ENCODE results near the gene THRA.
A peak's percentile ranks its signal among the peaks of the same experiment; 100 is the strongest.

THRA gene

GRCh38 chr17:40100669-40101366, 38.1 kb downstream of the THRA start:
- DNase-seq: peak; percentile 99

- DNase-seq: no peak
Measured at GRCh38 chr17:40101367-40102210, 38.8 kb downstream of the THRA start.

GRCh38 chr17:40103071-40103661, 40.4 kb downstream of the THRA start:
- DNase-seq: no peak

GRCh38 chr17:40103688-40104087, 40.9 kb downstream of the THRA start:
- no peak for DNase-seq

GRCh38 chr17:40104594-40105486, 42.1 kb downstream of the THRA start:
- no peak for DNase-seq

- no peak for DNase-seq
Measured at GRCh38 chr17:40105861-40106759, 43.3 kb downstream of the THRA start.

- DNase-seq: peak; percentile 75
Measured at GRCh38 chr17:40106760-40107521, 44.2 kb downstream of the THRA start.

GRCh38 chr17:40107522-40108174, 44.9 kb downstream of the THRA start:
- peak; percentile 37 for DNase-seq

GRCh38 chr17:40108970-40109824, 46.4 kb downstream of the THRA start:
- DNase-seq: peak; percentile 33

- DNase-seq: no peak
Measured at GRCh38 chr17:40110026-40110845, 47.5 kb downstream of the THRA start.

- peak; percentile 95 for DNase-seq
Measured at GRCh38 chr17:40111221-40112128, 48.7 kb downstream of the THRA start.

- no peak for DNase-seq
Measured at GRCh38 chr17:40112191-40112711, 49.5 kb downstream of the THRA start.

- DNase-seq: no peak
Measured at GRCh38 chr17:40112718-40113109, 49.9 kb downstream of the THRA start.

GRCh38 chr17:40113110-40113906, 50.5 kb downstream of the THRA start:
- peak; percentile 97 for DNase-seq

GRCh38 chr17:40113907-40114245, 51.1 kb downstream of the THRA start:
- DNase-seq: peak; percentile 79

- no peak for DNase-seq
Measured at GRCh38 chr17:40115101-40115436, 52.3 kb downstream of the THRA start.
